ENCODE measurements around the gene PPP1R12B.
"Not testable (repeated sequence)": the region's sequence is repeated elsewhere in the genome, so short reads cannot be mapped to it uniquely, and the experiment has no call there.

PPP1R12B gene

DNA sequence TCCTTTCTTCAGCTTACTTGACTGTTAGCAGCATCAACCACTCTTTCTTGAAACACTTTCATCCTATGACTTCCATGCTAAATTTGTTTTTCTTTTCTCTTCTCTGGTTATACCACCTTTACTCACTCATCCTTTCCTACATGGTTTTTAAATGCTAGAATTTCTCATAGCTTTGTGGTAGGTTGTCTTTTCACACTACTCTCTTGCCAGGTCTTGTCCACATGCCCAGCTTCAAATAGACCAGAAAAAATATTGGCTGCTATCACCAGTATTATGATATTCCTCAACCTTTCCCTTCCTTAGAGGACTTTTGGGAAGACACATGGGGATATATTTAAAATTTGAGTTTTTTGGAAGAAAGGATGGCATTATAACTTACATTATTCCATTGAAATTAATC lies 48.8 kb downstream of the PPP1R12B start:
- FAIRE-seq (no peak), DNase-seq (ENCODE audit: low spot score) (no peak)

DNA sequence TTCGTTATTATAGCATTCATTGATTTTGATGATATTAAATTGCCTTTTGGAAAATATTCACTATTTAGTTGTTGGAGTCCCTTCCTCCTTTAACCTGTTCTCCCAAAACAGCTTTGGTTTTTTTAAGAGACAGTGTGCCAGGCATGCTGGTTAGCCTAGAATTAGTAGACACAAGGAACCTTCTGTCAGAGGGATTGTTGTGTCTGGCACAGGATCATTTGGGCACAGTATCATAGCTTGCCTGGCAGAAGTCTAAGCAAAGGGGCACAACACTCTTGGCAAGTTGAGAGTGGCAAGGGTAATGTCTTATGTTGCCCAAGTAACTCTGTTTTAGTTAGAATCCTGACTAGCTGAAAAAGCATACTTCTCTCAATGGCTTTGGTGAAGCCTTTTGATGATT lies 49.9 kb downstream of the PPP1R12B start:
- DNase-seq (ENCODE audit: low spot score); FAIRE-seq: not testable (repeated sequence)

DNA sequence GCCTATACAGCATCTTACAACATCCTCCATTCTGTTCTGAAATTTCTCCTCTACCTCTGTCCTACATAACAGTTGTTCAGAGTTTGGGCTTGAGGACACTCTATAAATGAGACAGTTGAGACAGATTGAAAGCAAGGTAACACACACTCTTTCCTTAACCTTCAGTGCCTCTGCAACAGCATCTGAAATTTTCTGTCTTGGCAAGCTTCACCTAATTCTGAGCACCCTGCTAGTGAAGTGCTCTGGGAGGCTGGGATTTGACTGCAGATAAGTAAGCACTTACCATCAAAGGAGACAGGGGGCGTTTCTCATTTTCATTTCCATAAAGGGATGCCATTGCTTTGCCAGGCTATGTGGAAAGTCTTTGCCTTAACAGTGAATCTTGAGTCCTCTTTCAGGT lies 53.3 kb downstream of the PPP1R12B start:
- DNase-seq (ENCODE audit: low spot score); FAIRE-seq: not testable (repeated sequence)

DNA sequence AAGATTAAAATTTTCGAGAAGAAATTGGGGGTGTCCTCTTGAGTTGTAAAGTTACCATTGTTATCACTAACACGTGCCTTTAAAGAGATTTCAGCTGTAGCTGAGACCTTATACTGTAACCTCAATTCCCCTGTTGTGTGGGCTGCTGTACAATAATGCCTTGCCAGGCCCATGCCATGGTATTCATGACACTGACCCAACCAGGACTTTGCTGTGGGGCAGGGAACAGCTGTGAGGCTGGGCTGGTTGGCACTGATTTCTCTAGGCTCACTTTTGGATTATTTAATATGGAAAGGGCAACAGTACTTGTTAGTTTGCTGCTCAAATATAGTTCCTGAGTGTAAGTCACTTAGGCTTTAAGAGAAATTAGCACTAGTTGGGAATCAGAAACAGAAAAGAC lies 54.9 kb downstream of the PPP1R12B start:
- DNase-seq (ENCODE audit: low spot score); FAIRE-seq: not testable (repeated sequence)

DNA sequence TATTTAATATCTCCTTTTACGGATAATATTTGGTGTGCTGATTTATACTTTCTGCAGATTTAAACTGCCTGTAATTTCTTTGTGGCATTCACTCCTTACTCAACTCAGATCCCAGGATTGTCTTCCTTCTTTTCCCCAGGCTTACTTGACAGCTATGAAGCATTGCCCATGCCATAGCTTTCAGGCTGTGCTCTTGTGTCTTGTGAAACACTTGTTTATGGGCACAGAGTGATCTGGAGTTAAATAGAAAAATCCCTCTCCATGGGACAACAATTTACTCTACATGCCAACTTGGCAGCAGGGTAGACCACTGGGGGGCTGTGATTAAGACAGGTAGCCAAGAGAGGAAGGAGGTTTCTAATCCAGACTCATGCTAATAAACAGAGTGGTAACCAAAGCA lies 57.4 kb downstream of the PPP1R12B start:
- DNase-seq (ENCODE audit: low spot score) = no peak
- no peak for FAIRE-seq

DNA sequence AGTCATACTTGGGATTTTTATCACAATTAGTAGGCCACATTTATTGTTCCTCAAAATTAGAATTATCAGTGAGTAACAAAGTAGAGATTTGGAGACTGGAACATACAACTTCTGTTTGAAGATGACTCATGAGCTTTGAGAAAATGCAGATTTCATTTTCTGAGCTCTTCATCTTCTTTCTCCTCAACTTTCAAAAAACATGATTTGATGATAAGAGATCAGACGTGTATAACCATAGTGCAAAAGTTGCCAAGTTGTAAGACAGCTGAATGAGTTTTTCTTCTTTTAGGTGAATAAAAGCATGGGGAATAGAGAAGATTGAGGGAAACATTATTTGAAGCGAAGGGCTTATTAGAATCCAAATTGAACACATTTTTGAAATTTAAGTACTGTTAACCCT lies 58.4 kb downstream of the PPP1R12B start:
- FAIRE-seq; DNase-seq (ENCODE audit: low spot score): not testable (repeated sequence)

DNA sequence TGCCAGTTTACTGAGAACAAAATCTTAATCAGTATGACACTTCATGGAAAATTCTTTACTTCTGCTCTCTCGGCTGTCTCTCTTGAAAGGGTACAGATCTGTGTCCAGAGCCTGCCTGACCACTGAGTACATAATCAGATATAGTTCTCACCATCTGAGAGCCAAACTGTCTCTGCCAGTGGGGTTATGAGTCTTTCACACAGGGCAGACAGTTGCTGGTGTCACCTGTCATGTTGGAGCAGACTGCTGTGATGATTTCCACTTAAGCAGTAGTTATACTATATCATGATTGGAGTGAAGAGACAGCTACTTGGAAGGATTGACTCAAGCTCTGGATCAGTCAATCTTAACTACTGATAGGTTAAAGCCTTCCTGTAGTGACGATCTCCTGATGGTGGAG lies 58.9 kb downstream of the PPP1R12B start:
- not testable (repeated sequence) for FAIRE-seq; DNase-seq (ENCODE audit: low spot score)

DNA sequence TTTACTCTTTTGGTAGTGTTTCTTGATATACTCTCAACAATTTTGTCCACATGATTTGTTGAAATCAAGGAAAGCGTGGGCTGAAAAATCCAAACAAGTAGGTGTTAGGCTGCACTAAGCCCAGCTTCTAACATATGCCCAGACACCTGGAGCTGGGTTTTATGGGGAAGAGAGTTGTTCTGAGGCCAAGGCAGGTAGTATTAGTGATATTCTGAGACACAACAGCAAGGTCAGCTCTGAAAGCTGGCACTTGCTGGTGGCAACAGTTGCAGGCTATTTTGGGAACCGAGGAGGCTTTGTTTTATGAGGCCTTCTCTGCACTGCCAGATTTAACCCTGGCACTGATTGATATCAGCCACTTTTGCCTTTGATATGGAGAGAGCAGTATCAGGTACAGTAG lies 61.8 kb downstream of the PPP1R12B start:
- DNase-seq (ENCODE audit: low spot score); FAIRE-seq: not testable (repeated sequence)

DNA sequence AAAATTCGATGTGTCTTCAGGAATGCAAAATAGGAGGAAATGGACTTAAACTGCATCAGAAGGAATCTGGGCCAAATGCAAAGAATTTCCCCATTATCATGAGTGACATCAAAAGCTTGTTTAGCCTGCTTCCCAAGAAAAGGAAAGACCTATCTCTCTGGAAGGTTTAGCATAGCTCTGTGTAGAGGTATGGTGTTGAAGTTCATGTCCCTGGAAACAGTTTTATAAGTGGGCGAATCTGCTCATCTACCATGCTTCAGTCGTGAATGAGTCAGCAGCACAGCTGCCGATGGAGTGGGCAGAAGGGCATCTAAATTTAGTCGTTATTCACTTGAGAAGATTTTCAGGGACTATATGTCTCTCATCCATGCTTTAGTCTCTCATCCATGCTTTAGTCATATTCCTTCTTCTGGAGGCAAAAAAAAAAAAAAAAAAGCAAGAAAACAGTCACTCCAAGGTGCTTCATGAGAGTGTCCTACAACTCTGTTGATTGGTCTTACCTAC lies 62.4 kb downstream of the PPP1R12B start:
- not testable (repeated sequence) for FAIRE-seq; DNase-seq (ENCODE audit: low spot score)

DNA sequence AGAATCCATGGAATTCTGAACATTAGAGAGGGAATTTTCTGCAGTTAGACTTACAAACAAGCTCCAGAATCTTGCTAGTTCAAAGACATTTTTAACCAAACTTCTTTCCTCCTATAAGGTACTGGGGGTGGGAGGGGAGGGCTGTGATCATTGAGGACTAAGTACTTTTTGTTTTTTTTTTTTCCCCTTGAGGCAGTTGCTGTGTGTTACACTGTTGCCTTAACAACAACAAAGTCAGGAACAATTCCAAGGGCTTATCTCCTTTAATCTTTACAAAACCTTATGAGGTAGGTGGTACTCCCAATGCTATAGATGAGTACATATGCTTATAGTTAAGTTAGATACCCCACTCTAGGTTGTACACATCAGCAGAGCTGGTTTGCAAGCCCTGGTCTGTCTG lies 62.9 kb downstream of the PPP1R12B start:
- FAIRE-seq = no peak

DNA sequence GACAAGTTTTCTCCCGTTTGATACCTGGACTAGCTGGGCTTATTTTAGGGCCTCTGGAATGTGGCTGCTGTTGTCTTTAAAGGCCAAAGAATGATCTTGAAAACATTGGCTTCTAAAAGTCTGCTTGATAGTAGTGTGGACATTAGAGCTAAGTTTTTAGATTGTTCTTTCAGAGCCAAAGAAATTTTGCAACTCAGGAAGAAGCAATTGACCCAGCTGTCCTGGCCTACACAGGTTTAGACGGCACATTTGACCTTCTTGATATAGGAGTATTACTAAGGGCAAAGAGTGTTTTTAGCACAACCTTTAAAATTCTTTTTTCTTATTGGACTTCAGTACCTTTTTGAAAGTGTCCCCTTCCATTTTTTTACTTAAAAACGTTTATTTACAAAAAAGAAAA lies 63.9 kb downstream of the PPP1R12B start:
- DNase-seq (ENCODE audit: low spot score); FAIRE-seq: not testable (repeated sequence)

More for the DNA sequence above, 62.9 kb downstream of the PPP1R12B start:
- DNase-seq (ENCODE audit: low spot score) = no peak

DNA sequence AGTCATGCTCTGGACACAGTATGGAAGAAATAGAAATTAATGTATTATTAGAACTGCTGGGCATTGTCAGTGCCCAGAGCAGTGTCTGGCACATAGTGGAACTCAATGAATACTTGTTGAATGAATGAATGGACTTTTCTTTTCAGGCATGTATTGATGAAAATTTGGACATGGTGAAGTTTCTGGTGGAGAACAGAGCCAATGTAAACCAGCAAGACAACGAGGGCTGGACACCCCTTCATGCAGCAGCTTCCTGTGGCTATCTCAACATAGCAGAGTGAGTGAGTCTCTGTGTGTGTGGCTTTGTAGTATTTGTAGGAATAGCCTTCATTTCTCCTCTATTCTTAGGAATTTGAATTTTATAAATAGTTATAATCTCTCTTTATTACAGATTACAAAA lies 68.1 kb downstream of the PPP1R12B start:
- DNase-seq (ENCODE audit: low spot score) = no peak
- no peak for FAIRE-seq

DNA sequence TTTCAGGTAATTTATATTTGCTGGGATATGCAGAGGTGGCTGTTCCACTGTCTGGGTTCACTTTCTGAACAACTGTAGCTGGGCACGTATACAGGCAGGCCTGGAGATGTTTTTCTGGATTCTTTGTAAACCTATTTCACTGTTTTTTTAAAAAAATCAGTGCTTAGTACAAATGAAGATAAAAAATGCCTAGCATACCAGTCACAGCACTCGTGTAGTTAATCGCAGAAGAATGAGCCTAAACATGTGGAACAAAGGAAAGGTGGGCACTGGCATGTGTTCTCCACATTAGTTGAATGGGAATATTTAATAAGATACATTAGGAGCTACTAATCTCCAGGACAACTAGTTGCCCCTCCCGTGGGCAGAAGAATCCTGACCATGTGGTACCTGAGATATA lies 68.6 kb downstream of the PPP1R12B start:
- FAIRE-seq; DNase-seq (ENCODE audit: low spot score): not testable (repeated sequence)

DNA sequence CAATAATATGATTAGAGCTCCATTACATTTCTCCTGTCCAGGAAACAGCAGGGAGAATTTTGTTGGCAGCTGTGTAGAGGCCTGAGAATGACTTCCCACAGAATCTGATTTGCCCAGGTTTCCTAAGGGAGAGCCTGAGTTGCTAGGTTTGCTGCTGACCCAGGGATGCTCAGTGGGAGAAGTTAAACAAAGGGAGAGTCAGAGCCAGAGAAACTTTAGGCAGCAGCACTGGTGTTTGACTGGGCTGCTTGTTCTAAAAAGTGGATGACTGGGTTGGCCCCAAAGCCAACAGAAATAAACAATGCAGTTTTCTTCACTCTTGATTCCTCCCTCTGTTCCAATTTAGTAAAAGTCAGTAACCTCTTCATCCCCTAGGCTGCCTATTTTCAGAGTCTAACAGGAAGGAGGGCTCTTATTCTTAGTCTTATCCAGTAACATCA lies 69.3 kb downstream of the PPP1R12B start:
- FAIRE-seq; DNase-seq (ENCODE audit: low spot score): not testable (repeated sequence)

DNA sequence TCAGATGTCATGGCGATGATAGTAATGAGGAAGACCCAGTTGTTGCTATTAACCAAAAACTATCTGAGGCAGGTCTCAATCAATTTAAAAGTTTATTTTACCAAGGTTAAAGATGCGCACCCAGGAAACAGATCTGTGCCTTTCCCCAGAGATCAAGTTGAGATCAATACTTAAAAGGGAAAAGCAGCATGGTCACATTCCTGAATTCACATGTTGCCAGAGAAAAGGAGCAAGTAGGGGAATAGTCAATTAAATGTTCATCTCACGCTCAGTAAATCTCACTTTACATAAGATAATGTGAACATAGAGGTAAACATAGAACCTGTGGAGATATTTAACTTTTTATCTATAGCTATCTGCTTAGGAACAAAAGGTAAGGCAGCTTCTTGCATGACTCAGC lies 71.2 kb downstream of the PPP1R12B start:
- FAIRE-seq; DNase-seq (ENCODE audit: low spot score): not testable (repeated sequence)

DNA sequence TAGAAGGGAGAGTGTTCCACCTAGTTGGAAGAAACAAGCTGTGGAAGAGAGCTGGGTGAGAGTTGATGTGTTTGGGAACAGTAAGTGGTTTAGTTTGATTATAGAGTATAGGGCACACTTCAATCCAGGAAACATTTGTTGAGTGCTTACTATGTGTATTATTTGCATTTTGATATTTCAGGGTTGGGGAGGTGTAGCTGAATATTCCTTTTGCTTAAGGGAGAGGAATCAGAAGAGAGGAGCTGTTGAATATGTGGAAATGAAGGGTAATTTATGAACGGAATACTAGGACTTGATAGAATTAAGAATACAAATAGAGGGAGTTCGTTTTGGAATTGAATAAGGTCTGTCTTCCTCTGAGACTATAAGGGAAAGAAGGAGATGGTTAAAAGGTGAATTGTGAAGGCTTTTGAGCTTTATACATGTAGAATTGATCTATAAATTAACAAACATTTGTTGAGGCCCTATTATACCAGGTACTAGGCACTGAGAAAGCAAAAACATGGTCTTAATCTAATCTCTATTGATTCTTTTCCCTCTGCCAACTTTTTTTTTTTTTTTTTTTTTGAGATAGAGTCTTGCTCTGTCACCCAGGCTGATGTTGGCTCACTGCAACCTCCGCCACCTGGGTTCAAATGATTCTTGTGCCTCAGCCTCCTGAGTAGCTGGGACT lies 72.1 kb downstream of the PPP1R12B start:
- FAIRE-seq; DNase-seq (ENCODE audit: low spot score): not testable (repeated sequence)

DNA sequence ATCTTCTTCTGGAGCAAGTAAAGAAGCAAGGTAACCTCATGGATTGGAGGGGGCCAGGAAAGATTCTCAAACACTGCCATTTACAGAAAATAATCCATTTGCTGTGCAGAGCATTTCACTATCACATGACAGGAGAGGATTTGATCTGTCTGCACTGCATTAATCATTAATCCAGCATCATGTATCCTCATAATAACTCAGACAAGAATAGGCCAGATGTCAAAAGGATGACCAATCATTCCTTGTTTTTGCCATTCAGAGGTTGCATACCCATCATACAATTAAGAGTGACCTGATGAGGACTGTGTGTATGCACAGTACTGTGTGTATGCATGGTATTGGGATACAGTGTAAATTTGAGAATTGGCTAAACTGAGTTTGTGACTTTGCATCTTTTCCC lies 74.2 kb downstream of the PPP1R12B start:
- not testable (repeated sequence) for FAIRE-seq; DNase-seq (ENCODE audit: low spot score)

DNA sequence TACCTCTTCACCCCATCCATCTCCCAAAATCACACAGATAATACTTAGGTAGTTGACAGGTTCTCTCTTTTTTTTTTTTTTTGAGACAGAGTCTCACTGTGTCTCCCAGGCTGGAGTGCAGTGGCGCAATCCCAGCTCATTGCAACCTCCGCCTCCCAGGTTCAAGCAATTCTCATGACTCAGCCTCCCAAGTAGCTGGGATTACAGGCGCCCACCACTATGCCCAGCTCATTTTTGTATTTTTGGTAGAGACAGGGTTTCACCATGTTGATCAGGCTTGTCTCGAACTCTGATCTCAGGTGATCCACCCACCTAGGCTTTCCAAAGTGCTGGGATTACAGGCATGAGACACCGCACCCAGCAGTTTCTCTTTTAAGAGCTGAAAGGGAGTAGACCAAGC lies 75.8 kb downstream of the PPP1R12B start:
- not testable (repeated sequence) for FAIRE-seq; DNase-seq (ENCODE audit: low spot score)

DNA sequence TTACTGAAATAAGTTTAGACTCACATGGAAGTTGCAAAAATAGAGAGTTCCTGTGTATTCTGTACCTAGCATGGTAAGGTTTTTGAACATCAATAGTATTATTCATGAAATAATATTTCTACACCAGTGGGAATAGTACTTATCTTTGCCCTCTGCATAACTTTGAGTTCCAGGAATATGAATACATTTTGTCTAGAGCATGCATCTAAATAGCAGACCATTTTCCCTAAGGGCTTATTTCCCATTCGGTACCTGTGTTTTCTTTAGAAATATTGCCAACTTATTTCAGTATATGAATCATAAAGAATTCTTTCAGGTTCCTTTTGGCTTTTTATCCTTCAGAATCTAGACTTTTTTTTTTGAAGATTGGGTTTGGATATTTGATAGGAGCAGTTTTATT lies 81.6 kb downstream of the PPP1R12B start:
- not testable (repeated sequence) for DNase-seq (ENCODE audit: low spot score); FAIRE-seq

DNA sequence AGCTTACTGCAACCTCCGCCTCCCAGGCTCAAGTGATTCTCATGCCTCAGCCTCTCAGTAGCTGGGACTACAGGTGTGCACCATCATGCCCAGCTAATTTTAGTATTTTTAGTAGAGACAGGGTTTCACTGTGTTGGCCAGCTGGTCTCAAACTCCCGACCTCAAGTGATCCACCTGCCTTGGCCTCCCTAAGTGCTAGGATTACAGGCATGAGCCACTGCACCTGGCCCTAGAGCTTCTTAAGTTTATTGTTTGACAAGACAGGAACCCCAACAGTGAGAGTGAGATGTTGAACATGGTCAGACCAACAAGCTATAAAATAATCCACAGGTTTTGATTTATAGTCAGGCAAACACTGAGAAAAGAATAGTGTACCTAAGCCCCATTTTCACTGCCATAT lies 83.8 kb downstream of the PPP1R12B start:
- not testable (repeated sequence) for FAIRE-seq; DNase-seq (ENCODE audit: low spot score)

DNA sequence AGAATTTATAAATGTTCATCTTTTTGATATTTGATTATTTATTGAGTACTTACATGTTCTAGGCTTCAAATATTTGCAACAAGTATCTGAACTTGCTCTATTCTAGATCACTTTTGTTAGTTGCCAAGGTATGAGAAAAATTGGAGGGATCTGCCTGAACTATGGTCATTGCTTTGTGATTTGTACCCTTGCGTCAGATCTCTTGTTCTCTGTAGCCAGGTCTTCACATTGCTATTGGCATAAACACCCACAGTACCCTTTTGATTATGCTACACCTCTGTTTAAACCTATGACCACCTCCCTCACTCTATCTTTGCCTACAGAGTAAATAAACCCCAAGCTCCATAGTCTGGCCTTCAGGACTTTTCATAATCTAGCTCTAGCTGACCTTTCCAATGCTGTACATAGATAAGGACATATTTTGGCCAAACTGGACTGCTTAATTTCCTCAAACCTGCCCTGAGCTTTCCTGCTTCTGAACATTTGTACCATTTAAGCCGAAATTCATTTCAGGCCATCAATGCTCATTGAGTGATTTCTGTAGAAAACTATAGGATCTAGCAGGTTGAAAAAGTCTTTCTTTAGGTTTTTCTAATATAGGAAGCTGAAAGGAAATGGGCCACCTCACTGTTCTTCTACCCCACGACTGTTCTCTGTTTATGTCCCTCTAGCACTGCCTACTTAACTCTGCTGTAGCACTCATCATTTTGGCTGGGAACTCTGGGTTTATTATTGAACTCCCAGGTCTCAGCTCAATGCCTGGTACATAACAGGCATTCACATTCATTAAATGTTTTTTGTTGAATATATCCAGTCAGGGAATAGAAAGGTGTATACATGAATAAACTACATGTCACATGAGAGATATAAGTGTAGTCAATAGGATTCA lies 84.9 kb downstream of the PPP1R12B start:
- no peak for DNase-seq (ENCODE audit: low spot score)

DNA sequence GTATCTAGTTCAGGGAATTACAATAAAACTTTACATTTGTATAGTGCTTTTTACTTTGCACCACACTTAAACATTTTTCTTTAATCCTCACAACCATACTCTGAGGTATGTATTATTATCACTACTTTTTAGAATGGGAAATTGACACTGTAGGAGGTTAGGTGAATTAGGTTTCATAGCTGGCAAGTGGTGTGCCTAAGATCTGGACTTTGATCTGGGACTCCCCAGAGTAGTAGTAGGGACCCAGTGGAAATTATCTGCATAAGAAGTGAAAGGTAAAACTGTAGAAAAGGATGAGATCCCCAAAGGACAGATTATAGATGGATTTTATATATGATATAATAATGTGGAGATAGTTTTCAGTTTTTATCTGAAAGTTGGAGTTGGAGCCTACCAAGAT lies 85.6 kb downstream of the PPP1R12B start:
- FAIRE-seq = no peak
- DNase-seq (ENCODE audit: low spot score) = no peak

More for the DNA sequence above, 84.9 kb downstream of the PPP1R12B start:
- FAIRE-seq = no peak

Data from RCC 7860 (cell line).